SK-N-SH (cell line): ENCODE results near the gene ARF5. TPM values are rescaled to one million over a fixed set of nuclear protein-coding genes. Genes with fewer than 3 reads are reported as not detected.

Experiments
- CTCF ChIA-PET: fragments of 300-600, 350-600 bp; formaldehyde crosslinking; extraction: SDS; loops from one replicate; lab custom pipeline; 2021; lab: Yijun Ruan, JAX
- POLR2A ChIA-PET: fragments of 350-600 bp; sonication (Branson Sonifier 250); formaldehyde crosslinking; extraction: SDS; loops from one replicate; lab custom pipeline; 2020; ENCODE audit warnings: antibody characterized with exemption, inconsistent platforms; lab: Yijun Ruan, JAX
- DNase-seq: peaks from one replicate; pipeline ENCODE4 v3.0.0; 2012
- H2AFZ ChIP-seq: fragments of 200-600 bp; sonication (generic); 2 replicates; pipeline ENCODE4 v1.8.1; 2016; ENCODE audit warnings: antibody characterized with exemption, mild to moderate bottlenecking, low read depth
- H3F3A ChIP-seq: fragments of 200-600 bp; sonication (generic); replicated peaks from 2 replicates; pipeline ENCODE3; 2016; ENCODE audit warnings: antibody characterized with exemption, mild to moderate bottlenecking; ENCODE audit not compliant: insufficient read depth
- H3K27ac ChIP-seq, 2 experiments: fragments of 200-500 bp in 1 of 2; fragments of 200-600 bp in 1 of 2; sonication (Bioruptor generic) in 1 of 2; sonication (generic), shearing (Covaris generic) in 1 of 2; 2 replicates each; pipeline versions ENCODE4 v1.5.1 to v1.6.1; 2014 to 2016; ENCODE audit warnings: low read depth in 2 of 2, inconsistent platforms in 1 of 2, low read length in 1 of 2, mild to moderate bottlenecking in 1 of 2, mixed read lengths in 1 of 2
- H3K27me3 ChIP-seq: fragments of 200-600 bp; sonication (generic), shearing (Covaris generic); 2 replicates; pipeline ENCODE4 v1.6.1; 2016; ENCODE audit warnings: mixed run types; ENCODE audit not compliant: insufficient read depth
- H3K36me3 ChIP-seq, 2 experiments: fragments of 200-500 bp in 1 of 2; fragments of 200-600 bp in 1 of 2; sonication (Bioruptor generic) in 1 of 2; sonication (generic) in 1 of 2; replicated peaks in 1 of 2; 2 replicates each; pipeline versions ENCODE3 to v1.5.1; 2014 to 2016; ENCODE audit warnings: low read length in 1 of 2, mild to moderate bottlenecking in 1 of 2; ENCODE audit not compliant: insufficient read depth in 2 of 2, control insufficient read depth in 1 of 2
- H3K4me1 ChIP-seq, 2 experiments: fragments of 200-500 bp in 1 of 2; fragments of 200-600 bp in 1 of 2; sonication (Bioruptor generic) in 1 of 2; sonication (generic), shearing (Covaris generic) in 1 of 2; 2 replicates each; pipeline versions ENCODE4 v1.5.1 to v1.6.1; 2014 to 2016; ENCODE audit warnings: low read depth in 1 of 2, low read length in 1 of 2, mixed run types in 1 of 2; ENCODE audit not compliant: insufficient read depth in 2 of 2, control insufficient read depth in 1 of 2
- H3K4me2 ChIP-seq: fragments of 200-600 bp; sonication (generic), shearing (Covaris generic); 2 replicates; pipeline ENCODE4 v1.6.1; 2017; ENCODE audit warnings: mixed run types
- H3K4me3 ChIP-seq, 2 experiments: fragments of 200-500 bp in 1 of 2; fragments of 200-600 bp in 1 of 2; sonication (Bioruptor generic) in 1 of 2; sonication (generic), shearing (Covaris generic) in 1 of 2; 2 replicates each; pipeline versions ENCODE4 v1.5.1 to v1.8.1; 2014 to 2016; ENCODE audit warnings: low read depth in 2 of 2, inconsistent platforms in 1 of 2, low read length in 1 of 2, mild to moderate bottlenecking in 1 of 2, mixed read lengths in 1 of 2, moderate library complexity in 1 of 2
- H3K79me2 ChIP-seq: fragments of 200-600 bp; sonication (generic); 2 replicates; pipeline ENCODE4 v1.8.1; 2017; ENCODE audit warnings: mild to moderate bottlenecking; ENCODE audit not compliant: insufficient read depth
- H3K9ac ChIP-seq: fragments of 200-600 bp; sonication (generic); 2 replicates; pipeline ENCODE4 v1.6.1; 2017; ENCODE audit warnings: mixed run types
- H3K9me2 ChIP-seq: fragments of 200-600 bp; sonication (generic); 2 replicates; pipeline ENCODE4 v1.6.1; 2017; ENCODE audit warnings: mixed run types
- H3K9me3 ChIP-seq: fragments of 200-600 bp; sonication (generic); 2 replicates; pipeline ENCODE4 v1.6.1; 2017; ENCODE audit warnings: mixed run types, mild to moderate bottlenecking, moderate library complexity
- H4K20me1 ChIP-seq: fragments of 200-600 bp; sonication (generic); 2 replicates; pipeline ENCODE4 v1.6.1; 2017; ENCODE audit warnings: mild to moderate bottlenecking, mixed run types; ENCODE audit not compliant: insufficient read depth
- EP300 ChIP-seq, 2 experiments: IDR thresholded peaks; 2 replicates each; pipeline versions ENCODE4 v1.4.0 to v1.6.1; 2012; ENCODE audit warnings: borderline replicate concordance in 1 of 2, low read depth in 1 of 2, low read length in 1 of 2
- EZH2phosphoT487 ChIP-seq: fragments of 200-600 bp; sonication (generic); IDR thresholded peaks from 2 replicates; pipeline ENCODE4 v1.6.1; 2017; ENCODE audit warnings: low read depth, mixed run types, mild to moderate bottlenecking, antibody characterized with exemption, moderate library complexity, borderline replicate concordance
- FOXJ3 ChIP-seq: sonication (generic); formaldehyde crosslinking; IDR thresholded peaks from 2 replicates; pipeline ENCODE4 v1.5.1; 2020; ENCODE audit warnings: mild to moderate bottlenecking, missing genetic modification reagents
- FOXM1 ChIP-seq: IDR thresholded peaks from 2 replicates; pipeline ENCODE4 v1.4.0; 2012; ENCODE audit warnings: low read depth, mild to moderate bottlenecking
- GABPA ChIP-seq: IDR thresholded peaks from 2 replicates; pipeline ENCODE4 v1.4.0; 2012; ENCODE audit warnings: low read depth, mild to moderate bottlenecking
- JUND ChIP-seq: IDR thresholded peaks from 2 replicates; pipeline ENCODE4 v1.4.0; 2012
- MEF2A ChIP-seq: IDR thresholded peaks from 2 replicates; pipeline ENCODE4 v1.4.0; 2012; ENCODE audit warnings: low read depth, borderline replicate concordance
- POLR2AphosphoS5 ChIP-seq: IDR thresholded peaks from 2 replicates; pipeline ENCODE4 v1.6.1; 2012; ENCODE audit warnings: low read depth, low read length
- SIN3A ChIP-seq: IDR thresholded peaks from 2 replicates; pipeline ENCODE4 v1.6.1; 2012; ENCODE audit warnings: low read depth, mild to moderate bottlenecking, low read length, moderate library complexity, borderline replicate concordance
- SMC3 ChIP-seq: IDR thresholded peaks from 2 replicates; pipeline ENCODE4 v1.6.1; 2012; ENCODE audit warnings: low read depth, low read length, improper control_type of control experiment
- TAF1 ChIP-seq: IDR thresholded peaks from 2 replicates; pipeline ENCODE4 v1.6.1; 2012; ENCODE audit warnings: low read depth, mild to moderate bottlenecking, low read length, moderate library complexity, borderline replicate concordance
- TCF12 ChIP-seq: IDR thresholded peaks from 2 replicates; pipeline ENCODE4 v1.4.0; 2012
- YY1 ChIP-seq: IDR thresholded peaks from 2 replicates; pipeline ENCODE4 v1.4.0; 2012; ENCODE audit warnings: low read depth, mild to moderate bottlenecking
- WGBS: methylation state at CpG from one replicate; pipeline ENCODE4 v1.1.6; 2017; ENCODE audit warnings: low lambda C conversion rate; 5-methylcytosine and 5-hydroxymethylcytosine counted together
- polyA plus RNA-seq, 3 experiments: library from polyadenylated mRNA; depleted of rRNA; stranded (reverse); fragments of >200 nt; gene quantifications; 2 replicates each; pipeline ENCODE4 v1.2.3, GENCODE V29; 2012
- TF ChIP-seq, protein P1 (sequence below): fragments of 150-350 bp; IDR thresholded peaks from 2 replicates; pipeline ENCODE4 v1.6.1; 2017; ENCODE audit warnings: antibody characterized with exemption, low read length, low read depth, borderline replicate concordance
- TF ChIP-seq, protein P2 (sequence below): IDR thresholded peaks from 2 replicates; pipeline ENCODE4 v1.4.0; 2012; ENCODE audit warnings: low read depth, borderline replicate concordance
- TF ChIP-seq, protein P3 (sequence below): fragments of 150-350 bp; IDR thresholded peaks from 2 replicates; pipeline ENCODE4 v1.6.1; 2016; ENCODE audit warnings: mild to moderate bottlenecking, low read depth, low read length

The ARF5 gene
- polyA plus RNA-seq, 1 of the 3 experiments (the other 2 are of a cell fraction), result 562 TPM

DNA sequence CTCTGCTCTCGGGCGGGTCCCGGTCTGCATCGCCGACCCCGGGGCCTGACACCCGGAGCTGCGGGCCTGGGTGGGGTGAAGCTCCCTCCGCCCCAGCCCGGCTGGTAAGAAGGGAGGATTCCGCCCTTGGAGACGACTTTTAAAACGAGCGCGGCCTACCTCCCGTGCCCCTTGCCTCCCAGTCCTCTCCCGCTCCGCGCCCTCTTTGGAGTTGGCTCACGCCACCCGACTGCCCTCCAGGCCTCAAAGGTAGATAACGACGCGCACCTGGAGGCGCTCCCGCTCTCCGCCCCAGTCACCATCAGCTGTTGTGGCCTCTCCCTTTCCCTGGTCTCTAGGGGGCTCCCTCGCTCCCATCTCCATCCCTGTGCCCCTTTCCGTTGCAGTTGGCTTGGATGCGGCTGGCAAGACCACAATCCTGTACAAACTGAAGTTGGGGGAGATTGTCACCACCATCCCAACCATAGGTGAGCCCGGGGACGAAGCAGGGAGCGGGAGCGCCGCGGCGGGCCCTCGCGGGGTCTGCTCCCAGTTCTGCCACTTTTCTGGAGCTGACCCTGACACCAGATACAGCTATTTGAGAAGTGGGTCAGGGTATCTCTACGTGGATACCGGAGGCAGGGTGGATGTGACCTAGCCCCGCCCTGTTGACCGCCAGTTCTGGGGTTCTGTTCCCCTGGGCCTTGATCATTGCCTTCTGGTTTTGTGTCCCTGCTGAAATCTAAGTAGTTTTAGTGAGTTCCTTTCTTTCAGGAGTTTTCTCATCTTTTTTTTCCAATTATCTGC lies 679 bp downstream of the ARF5 start (continued):
- TF ChIP-seq EZH2phosphoT487 (no peak), FOXJ3 (CRISPR knock-in tag) (no peak), TAF1 (0 out of 2 replicates have a peak, but pooled peaks have one; percentile 41), GABPA (no peak), POLR2AphosphoS5 (no peak; the same call in 1 of the 2 replicates), JUND (no peak), YY1 (no peak; the same call in 1 of the 2 replicates), TCF12 (peak; percentile 4; the same call in 1 of the 2 replicates), FOXM1 (no peak), SMC3 (peak; percentile 58), SIN3A (peak; percentile 81), MEF2A (no peak)
- TF ChIP-seq, protein P1, sequence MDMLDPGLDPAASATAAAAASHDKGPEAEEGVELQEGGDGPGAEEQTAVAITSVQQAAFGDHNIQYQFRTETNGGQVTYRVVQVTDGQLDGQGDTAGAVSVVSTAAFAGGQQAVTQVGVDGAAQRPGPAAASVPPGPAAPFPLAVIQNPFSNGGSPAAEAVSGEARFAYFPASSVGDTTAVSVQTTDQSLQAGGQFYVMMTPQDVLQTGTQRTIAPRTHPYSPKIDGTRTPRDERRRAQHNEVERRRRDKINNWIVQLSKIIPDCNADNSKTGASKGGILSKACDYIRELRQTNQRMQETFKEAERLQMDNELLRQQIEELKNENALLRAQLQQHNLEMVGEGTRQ, result no peak

DNA sequence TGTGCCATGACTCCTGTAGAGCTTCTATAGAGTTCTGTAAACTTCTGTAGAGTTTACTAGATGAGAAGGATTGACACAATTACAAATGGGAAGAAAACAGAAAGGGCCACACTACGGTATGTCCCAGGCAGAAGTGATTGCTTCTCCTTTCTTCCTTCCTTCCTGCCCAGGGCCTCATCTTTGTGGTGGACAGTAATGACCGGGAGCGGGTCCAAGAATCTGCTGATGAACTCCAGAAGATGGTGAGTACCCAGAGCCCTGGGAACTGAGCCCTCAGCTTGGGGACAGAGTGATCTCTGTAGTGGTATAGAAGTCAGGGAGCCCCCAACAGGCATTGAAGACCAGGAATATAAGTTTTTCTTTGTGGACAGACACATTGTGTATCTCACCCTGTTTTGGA lies 1.7 kb downstream of the ARF5 start:
- Histone ChIP-seq H3K27ac (no peak overlapping the region), H3K9me2 (no peaks in the 10 kb centered on the region), H3K4me3 (peak overlapping the region in 1 of 2 experiments; percentile 96; a peak in 1 of 4 replicates), H2AFZ (no peak overlapping the region), H3F3A (peaks cover 6% of the 10 kb centered on the region), H3K27me3 (no peaks in the 10 kb centered on the region), H3K79me2 (peaks cover 23% of the 10 kb centered on the region), H4K20me1 (peaks cover 7% of the 10 kb centered on the region), H3K9me3 (no peaks in the 10 kb centered on the region), H3K4me2 (peak overlapping the region; percentile 98), H3K36me3 (peaks cover 20 to 21% of the 10 kb centered on the region in 2 experiments), H3K9ac (0 out of 2 replicates have a peak overlapping the region, but pooled peaks have one; percentile 91), H3K4me1 (peaks cover 10 to 21% of the 10 kb centered on the region in 2 experiments; a peak in 3 of 4 replicates)
- WGBS, result 100% methylated on average over 1 of the region's 3 CpGs
- TF ChIP-seq, protein P2, sequence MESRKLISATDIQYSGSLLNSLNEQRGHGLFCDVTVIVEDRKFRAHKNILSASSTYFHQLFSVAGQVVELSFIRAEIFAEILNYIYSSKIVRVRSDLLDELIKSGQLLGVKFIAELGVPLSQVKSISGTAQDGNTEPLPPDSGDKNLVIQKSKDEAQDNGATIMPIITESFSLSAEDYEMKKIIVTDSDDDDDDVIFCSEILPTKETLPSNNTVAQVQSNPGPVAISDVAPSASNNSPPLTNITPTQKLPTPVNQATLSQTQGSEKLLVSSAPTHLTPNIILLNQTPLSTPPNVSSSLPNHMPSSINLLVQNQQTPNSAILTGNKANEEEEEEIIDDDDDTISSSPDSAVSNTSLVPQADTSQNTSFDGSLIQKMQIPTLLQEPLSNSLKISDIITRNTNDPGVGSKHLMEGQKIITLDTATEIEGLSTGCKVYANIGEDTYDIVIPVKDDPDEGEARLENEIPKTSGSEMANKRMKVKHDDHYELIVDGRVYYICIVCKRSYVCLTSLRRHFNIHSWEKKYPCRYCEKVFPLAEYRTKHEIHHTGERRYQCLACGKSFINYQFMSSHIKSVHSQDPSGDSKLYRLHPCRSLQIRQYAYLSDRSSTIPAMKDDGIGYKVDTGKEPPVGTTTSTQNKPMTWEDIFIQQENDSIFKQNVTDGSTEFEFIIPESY, result no peak
- TF ChIP-seq YY1 (no peak), EP300 (IDR thresholded peaks at IDR 0.05; ENCODE audit: borderline replicate concordance in 1 of 2, low read depth in 1 of 2, low read length in 1 of 2) (no peak), JUND (no peak)
- TF ChIP-seq, protein P3, sequence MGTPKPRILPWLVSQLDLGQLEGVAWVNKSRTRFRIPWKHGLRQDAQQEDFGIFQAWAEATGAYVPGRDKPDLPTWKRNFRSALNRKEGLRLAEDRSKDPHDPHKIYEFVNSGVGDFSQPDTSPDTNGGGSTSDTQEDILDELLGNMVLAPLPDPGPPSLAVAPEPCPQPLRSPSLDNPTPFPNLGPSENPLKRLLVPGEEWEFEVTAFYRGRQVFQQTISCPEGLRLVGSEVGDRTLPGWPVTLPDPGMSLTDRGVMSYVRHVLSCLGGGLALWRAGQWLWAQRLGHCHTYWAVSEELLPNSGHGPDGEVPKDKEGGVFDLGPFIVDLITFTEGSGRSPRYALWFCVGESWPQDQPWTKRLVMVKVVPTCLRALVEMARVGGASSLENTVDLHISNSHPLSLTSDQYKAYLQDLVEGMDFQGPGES, result no peak
- no peak for DNase-seq
- ChIA-PET CTCF (interaction anchor here (1.2 to 7.9 kb wide), 8 partner anchors 9 to 618 kb away, joined by 3 to 78 read pairs (median 6); no protein-coding TSS in a partner anchor), POLR2A (no interaction called here)
